HepG2 (cell line): ENCODE measurements around the gene MFRP. TPM values are rescaled to one million over a fixed set of nuclear protein-coding genes. Genes with fewer than 3 reads are reported as not detected.
A peak's percentile ranks its signal among the peaks of the same experiment; 100 is the strongest.

Experiments used
- ADNP ChIP-seq: sonication (generic); formaldehyde crosslinking; IDR thresholded peaks from 2 replicates; pipeline ENCODE4 v1.4.0; 2020; ENCODE audit warnings: missing genetic modification reagents
- FOXK1 ChIP-seq: sonication (generic); formaldehyde crosslinking; IDR thresholded peaks from 2 replicates; pipeline ENCODE4 v1.4.0; 2020; ENCODE audit warnings: low read depth, missing genetic modification reagents, borderline replicate concordance
- HDAC6 ChIP-seq: fragments of 200-600 bp; sonication (generic); IDR thresholded peaks from 2 replicates; pipeline ENCODE4 v1.7.0; 2017; ENCODE audit warnings: mild to moderate bottlenecking, antibody characterized with exemption, low read length, low read depth
- NFYC ChIP-seq: IDR thresholded peaks from 2 replicates; pipeline ENCODE4 v1.6.1; 2016; ENCODE audit warnings: missing genetic modification reagents, missing compliant biosample characterization
- POLR2AphosphoS5 ChIP-seq: IDR thresholded peaks from 2 replicates; pipeline ENCODE4 v1.6.1; 2012; ENCODE audit warnings: low read depth, low read length
- STAG1 ChIP-seq: sonication (generic); formaldehyde crosslinking; IDR thresholded peaks from 2 replicates; pipeline ENCODE4 v1.4.0; 2020; ENCODE audit warnings: missing genetic modification reagents
- ZMAT3 ChIP-seq: sonication (generic); formaldehyde crosslinking; conservative IDR thresholded peaks from 2 replicates; pipeline ENCODE4 v1.7.0; 2021; ENCODE audit warnings: missing genetic modification reagents
- ZNF343 ChIP-seq: sonication (generic); formaldehyde crosslinking; IDR thresholded peaks from 2 replicates; pipeline ENCODE4 v1.4.0; 2020; ENCODE audit warnings: mild to moderate bottlenecking, missing genetic modification reagents
- polyA plus RNA-seq, 8 experiments: library from polyadenylated mRNA; depleted of rRNA in 3 of 8; stranded (reverse) in 7 of 8; unstranded in 1 of 8; fragments of >200 nt; fragmentation: Illumina TruSeq in 4 of 8; extraction: Trizol in 4 of 8; gene quantifications; 2 replicates each; pipeline versions ENCODE4 v1.2.1 to v1.2.3, GENCODE V29; 2011 to 2016; ENCODE audit warnings: low read depth in 4 of 8, missing spikeins in 1 of 8, mixed read lengths in 1 of 8; ENCODE audit not compliant: insufficient read depth in 1 of 8
- total RNA-seq, 5 experiments: library from RNA; depleted of rRNA; stranded (reverse); fragments of >200 nt; fragmentation: Illumina TruSeq; extraction: Trizol; gene quantifications; 2 replicates each; pipeline ENCODE4 v1.2.3, GENCODE V29; 2016; ENCODE audit warnings: low read depth in 1 of 5
- TF ChIP-seq, protein P1 (sequence below): fragments of 450-650 bp; IDR thresholded peaks from 2 replicates; pipeline ENCODE4 v1.6.1; 2017
- TF ChIP-seq, protein P2 (sequence below): IDR thresholded peaks from 2 replicates; pipeline ENCODE4 v1.6.1; 2016; ENCODE audit warnings: missing compliant biosample characterization, missing genetic modification reagents, borderline replicate concordance
- TF ChIP-seq, protein P3 (sequence below): sonication (generic); formaldehyde crosslinking; IDR thresholded peaks from 2 replicates; pipeline ENCODE4 v1.4.0; 2020; ENCODE audit warnings: missing genetic modification reagents, borderline replicate concordance
- TF ChIP-seq, protein P4 (sequence below): sonication (generic); formaldehyde crosslinking; IDR thresholded peaks from 2 replicates; pipeline ENCODE4 v1.4.0; 2020; ENCODE audit warnings: missing genetic modification reagents

The MFRP gene
- total and polyA plus RNA-seq, 2 of the 13 experiments (the other 11 are each of a cell fraction or from before 2014, with no cell fraction given): not detected

DNA sequence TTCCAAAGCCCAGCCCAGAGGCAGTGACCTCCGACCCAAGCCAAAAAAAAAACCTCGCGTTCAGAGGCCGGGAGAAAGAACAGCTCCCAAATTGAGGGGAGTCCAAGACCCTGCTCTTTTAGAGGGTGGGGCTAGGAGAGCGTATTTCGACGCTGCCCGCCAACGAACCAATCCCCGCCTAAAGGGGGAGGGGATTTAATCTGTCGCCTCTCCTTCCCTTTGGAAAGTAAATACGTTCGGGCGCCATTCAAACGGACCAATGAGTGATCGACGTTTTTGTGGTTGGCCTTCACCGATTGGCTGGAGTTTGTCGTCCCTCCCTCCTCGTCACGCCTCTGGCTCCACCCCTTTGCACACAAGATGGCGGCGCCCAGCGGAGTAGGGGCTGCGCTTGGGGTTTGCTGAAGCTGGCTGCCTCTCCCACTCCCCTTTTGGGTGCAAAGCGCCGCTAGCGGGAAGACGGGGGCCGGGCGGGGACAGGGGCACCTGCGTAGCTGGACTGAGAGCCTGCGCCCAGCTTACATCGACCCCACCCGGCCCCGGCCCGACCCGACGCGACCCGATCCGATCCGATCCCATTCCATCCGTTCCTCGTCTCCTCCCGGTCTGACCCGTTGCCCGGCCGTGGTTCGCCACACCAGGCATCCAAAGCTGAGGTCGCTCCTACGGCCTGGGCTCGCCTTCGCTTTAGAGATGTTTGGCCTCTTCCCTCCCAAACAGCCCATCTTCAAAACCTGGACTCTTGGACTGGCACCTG is 12.2 kb downstream of the MFRP start, which contains the start of gene RNF26 (continued):
- TF ChIP-seq, protein P1, sequence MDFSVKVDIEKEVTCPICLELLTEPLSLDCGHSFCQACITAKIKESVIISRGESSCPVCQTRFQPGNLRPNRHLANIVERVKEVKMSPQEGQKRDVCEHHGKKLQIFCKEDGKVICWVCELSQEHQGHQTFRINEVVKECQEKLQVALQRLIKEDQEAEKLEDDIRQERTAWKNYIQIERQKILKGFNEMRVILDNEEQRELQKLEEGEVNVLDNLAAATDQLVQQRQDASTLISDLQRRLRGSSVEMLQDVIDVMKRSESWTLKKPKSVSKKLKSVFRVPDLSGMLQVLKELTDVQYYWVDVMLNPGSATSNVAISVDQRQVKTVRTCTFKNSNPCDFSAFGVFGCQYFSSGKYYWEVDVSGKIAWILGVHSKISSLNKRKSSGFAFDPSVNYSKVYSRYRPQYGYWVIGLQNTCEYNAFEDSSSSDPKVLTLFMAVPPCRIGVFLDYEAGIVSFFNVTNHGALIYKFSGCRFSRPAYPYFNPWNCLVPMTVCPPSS: no peak
- TF ChIP-seq, protein P2, sequence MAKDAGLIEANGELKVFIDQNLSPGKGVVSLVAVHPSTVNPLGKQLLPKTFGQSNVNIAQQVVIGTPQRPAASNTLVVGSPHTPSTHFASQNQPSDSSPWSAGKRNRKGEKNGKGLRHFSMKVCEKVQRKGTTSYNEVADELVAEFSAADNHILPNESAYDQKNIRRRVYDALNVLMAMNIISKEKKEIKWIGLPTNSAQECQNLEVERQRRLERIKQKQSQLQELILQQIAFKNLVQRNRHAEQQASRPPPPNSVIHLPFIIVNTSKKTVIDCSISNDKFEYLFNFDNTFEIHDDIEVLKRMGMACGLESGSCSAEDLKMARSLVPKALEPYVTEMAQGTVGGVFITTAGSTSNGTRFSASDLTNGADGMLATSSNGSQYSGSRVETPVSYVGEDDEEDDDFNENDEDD: peak; percentile 89; the same call in 1 of the 2 replicates
- TF ChIP-seq ZNF343 (no peak), STAG1 (no peak), ZMAT3 (peak; percentile 59; the same call in 1 of the 2 replicates), FOXK1 (peak; percentile 89), POLR2AphosphoS5 (peak; percentile 83), HDAC6 (no peak), NFYC (CRISPR knock-in tag) (peak; percentile 95), ADNP (CRISPR knock-in tag) (no peak)
- TF ChIP-seq, protein P3, sequence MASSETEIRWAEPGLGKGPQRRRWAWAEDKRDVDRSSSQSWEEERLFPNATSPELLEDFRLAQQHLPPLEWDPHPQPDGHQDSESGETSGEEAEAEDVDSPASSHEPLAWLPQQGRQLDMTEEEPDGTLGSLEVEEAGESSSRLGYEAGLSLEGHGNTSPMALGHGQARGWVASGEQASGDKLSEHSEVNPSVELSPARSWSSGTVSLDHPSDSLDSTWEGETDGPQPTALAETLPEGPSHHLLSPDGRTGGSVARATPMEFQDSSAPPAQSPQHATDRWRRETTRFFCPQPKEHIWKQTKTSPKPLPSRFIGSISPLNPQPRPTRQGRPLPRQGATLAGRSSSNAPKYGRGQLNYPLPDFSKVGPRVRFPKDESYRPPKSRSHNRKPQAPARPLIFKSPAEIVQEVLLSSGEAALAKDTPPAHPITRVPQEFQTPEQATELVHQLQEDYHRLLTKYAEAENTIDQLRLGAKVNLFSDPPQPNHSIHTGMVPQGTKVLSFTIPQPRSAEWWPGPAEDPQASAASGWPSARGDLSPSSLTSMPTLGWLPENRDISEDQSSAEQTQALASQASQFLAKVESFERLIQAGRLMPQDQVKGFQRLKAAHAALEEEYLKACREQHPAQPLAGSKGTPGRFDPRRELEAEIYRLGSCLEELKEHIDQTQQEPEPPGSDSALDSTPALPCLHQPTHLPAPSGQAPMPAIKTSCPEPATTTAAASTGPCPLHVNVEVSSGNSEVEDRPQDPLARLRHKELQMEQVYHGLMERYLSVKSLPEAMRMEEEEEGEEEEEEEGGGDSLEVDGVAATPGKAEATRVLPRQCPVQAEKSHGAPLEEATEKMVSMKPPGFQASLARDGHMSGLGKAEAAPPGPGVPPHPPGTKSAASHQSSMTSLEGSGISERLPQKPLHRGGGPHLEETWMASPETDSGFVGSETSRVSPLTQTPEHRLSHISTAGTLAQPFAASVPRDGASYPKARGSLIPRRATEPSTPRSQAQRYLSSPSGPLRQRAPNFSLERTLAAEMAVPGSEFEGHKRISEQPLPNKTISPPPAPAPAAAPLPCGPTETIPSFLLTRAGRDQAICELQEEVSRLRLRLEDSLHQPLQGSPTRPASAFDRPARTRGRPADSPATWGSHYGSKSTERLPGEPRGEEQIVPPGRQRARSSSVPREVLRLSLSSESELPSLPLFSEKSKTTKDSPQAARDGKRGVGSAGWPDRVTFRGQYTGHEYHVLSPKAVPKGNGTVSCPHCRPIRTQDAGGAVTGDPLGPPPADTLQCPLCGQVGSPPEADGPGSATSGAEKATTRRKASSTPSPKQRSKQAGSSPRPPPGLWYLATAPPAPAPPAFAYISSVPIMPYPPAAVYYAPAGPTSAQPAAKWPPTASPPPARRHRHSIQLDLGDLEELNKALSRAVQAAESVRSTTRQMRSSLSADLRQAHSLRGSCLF (CRISPR knock-in tag): no peak
- TF ChIP-seq, protein P4, sequence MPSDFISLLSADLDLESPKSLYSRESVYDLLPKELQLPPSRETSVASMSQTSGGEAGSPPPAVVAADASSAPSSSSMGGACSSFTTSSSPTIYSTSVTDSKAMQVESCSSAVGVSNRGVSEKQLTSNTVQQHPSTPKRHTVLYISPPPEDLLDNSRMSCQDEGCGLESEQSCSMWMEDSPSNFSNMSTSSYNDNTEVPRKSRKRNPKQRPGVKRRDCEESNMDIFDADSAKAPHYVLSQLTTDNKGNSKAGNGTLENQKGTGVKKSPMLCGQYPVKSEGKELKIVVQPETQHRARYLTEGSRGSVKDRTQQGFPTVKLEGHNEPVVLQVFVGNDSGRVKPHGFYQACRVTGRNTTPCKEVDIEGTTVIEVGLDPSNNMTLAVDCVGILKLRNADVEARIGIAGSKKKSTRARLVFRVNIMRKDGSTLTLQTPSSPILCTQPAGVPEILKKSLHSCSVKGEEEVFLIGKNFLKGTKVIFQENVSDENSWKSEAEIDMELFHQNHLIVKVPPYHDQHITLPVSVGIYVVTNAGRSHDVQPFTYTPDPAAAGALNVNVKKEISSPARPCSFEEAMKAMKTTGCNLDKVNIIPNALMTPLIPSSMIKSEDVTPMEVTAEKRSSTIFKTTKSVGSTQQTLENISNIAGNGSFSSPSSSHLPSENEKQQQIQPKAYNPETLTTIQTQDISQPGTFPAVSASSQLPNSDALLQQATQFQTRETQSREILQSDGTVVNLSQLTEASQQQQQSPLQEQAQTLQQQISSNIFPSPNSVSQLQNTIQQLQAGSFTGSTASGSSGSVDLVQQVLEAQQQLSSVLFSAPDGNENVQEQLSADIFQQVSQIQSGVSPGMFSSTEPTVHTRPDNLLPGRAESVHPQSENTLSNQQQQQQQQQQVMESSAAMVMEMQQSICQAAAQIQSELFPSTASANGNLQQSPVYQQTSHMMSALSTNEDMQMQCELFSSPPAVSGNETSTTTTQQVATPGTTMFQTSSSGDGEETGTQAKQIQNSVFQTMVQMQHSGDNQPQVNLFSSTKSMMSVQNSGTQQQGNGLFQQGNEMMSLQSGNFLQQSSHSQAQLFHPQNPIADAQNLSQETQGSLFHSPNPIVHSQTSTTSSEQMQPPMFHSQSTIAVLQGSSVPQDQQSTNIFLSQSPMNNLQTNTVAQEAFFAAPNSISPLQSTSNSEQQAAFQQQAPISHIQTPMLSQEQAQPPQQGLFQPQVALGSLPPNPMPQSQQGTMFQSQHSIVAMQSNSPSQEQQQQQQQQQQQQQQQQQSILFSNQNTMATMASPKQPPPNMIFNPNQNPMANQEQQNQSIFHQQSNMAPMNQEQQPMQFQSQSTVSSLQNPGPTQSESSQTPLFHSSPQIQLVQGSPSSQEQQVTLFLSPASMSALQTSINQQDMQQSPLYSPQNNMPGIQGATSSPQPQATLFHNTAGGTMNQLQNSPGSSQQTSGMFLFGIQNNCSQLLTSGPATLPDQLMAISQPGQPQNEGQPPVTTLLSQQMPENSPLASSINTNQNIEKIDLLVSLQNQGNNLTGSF (CRISPR knock-in tag): peak; percentile 62; the same call in 1 of the 2 replicates
